ENCODE results near the gene NFKB1. TPM values are rescaled to one million over a fixed set of nuclear protein-coding genes. Genes with fewer than 3 reads are reported as not detected.

Gene NFKB1
- total RNA-seq, 1 experiment from 2014 or later: 70.9 TPM

- no peaks in the 10 kb centered on the region for H3K9me3 Mint-ChIP-seq (ENCODE audit: unreplicated experiment)
- ChIA-PET POLR2A (interaction anchor here (0.6 kb wide), 1 partner anchor 27 kb away, joined by 4 read pairs; no protein-coding TSS in a partner anchor), CTCF (interaction anchor here (0.6 kb wide), 1 partner anchor 117 kb away, joined by 3 read pairs; no protein-coding TSS in a partner anchor)
- peaks cover 8% of the 10 kb centered on the region for H3K4me1 Mint-ChIP-seq (ENCODE audit: insufficient read depth, unreplicated experiment)
- H3K36me3 Mint-ChIP-seq (ENCODE audit: insufficient read depth, unreplicated experiment): peaks cover 7% of the 10 kb centered on the region
- TF ChIP-seq CTCF (IDR thresholded peaks at IDR 0.05; ENCODE audit: unreplicated experiment): no peak
- H3K4me3 Mint-ChIP-seq (ENCODE audit: unreplicated experiment): no peak overlapping the region
- no TSS peak for BruUV-seq (replicated peaks)
- DNase-seq (ENCODE audit: unreplicated experiment): no peak
- H3K27ac Mint-ChIP-seq (ENCODE audit: low read depth, unreplicated experiment): no peak overlapping the region
- no peaks in the 10 kb centered on the region for H3K27me3 Mint-ChIP-seq (ENCODE audit: insufficient read depth, unreplicated experiment)
- intact Hi-C loops (cut with micrococcal nuclease): no loop called here
Observed at GRCh38 chr4:102557636-102558035, 56.5 kb downstream of the NFKB1 start.

- Mint-ChIP-seq H3K36me3 (ENCODE audit: insufficient read depth, unreplicated experiment) (peaks cover 7% of the 10 kb centered on the region), H3K27me3 (ENCODE audit: insufficient read depth, unreplicated experiment) (no peaks in the 10 kb centered on the region), H3K27ac (ENCODE audit: low read depth, unreplicated experiment) (no peak overlapping the region), H3K4me1 (ENCODE audit: insufficient read depth, unreplicated experiment) (peaks cover 13% of the 10 kb centered on the region), H3K4me3 (ENCODE audit: unreplicated experiment) (no peak overlapping the region), H3K9me3 (ENCODE audit: unreplicated experiment) (no peaks in the 10 kb centered on the region)
- CTCF ChIA-PET: interaction anchor here (0.5 to 0.8 kb wide), 2 partner anchors 112 to 192 kb away, joined by 4 read pairs; no protein-coding TSS in a partner anchor
- TF ChIP-seq CTCF (IDR thresholded peaks at IDR 0.05; ENCODE audit: unreplicated experiment): no peak
- POLR2A ChIA-PET: interaction anchor here (0.8 kb wide), 1 partner anchor 14 kb away, joined by 5 read pairs; no protein-coding TSS in a partner anchor
- intact Hi-C loops (cut with micrococcal nuclease): no loop called here
- BruUV-seq (replicated peaks): no TSS peak
- DNase-seq (ENCODE audit: unreplicated experiment): no peak
Observed at GRCh38 chr4:102560115-102560514, 59.0 kb downstream of the NFKB1 start.

DNA sequence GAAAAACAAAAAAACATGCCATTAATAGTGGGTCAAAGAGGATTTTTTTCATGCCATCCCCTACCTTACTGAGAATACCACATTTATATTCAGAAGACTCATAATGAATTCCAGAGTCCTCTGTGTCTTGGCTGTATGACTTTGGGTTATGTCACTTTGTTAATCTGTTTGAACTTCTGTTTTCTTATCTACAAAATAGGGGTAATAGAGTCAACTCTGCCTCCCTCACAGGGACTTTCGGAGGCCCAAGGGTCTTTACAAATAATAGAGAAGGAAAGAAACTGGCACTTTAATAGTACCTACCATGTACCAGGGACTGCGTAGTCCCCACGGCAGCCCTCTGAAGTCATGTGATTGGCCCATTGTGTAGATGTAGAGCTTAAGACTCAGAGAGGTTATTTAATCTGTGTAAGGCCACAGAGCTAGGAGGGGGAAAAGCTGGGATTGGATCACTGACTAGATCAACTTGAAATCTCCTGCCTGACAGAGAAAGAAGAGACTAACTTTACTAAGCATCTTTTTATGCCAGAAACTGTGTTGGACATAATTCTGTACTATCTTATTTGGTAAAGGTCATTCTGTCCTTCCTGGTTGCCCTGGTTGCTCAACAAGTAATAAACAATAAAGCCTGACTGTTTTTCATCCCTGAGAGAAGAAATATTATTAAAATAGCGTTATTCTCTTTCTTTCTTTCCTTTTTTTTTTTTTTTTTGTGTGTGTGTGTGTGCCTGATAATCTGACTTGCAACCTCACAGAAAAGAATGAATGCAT lies 59.6 kb downstream of the NFKB1 start:
- TF ChIP-seq CTCF (IDR thresholded peaks at IDR 0.05; ENCODE audit: unreplicated experiment): no peak
- intact Hi-C loops (cut with micrococcal nuclease): no loop called here
- Mint-ChIP-seq H3K4me3 (ENCODE audit: unreplicated experiment) (no peak overlapping the region), H3K9me3 (ENCODE audit: unreplicated experiment) (no peaks in the 10 kb centered on the region), H3K27me3 (ENCODE audit: insufficient read depth, unreplicated experiment) (no peaks in the 10 kb centered on the region), H3K27ac (ENCODE audit: low read depth, unreplicated experiment) (no peak overlapping the region), H3K4me1 (ENCODE audit: insufficient read depth, unreplicated experiment) (peaks cover 13% of the 10 kb centered on the region), H3K36me3 (ENCODE audit: insufficient read depth, unreplicated experiment) (peaks cover 7% of the 10 kb centered on the region)
- ChIA-PET POLR2A (interaction anchor here (0.8 kb wide), 1 partner anchor 14 kb away, joined by 5 read pairs; no protein-coding TSS in a partner anchor), CTCF (interaction anchor here (0.5 to 0.8 kb wide), 2 partner anchors 113 to 191 kb away, joined by 4 read pairs; no protein-coding TSS in a partner anchor)
- DNase-seq (ENCODE audit: unreplicated experiment): no peak
- no TSS peak for BruUV-seq (replicated peaks)

DNA sequence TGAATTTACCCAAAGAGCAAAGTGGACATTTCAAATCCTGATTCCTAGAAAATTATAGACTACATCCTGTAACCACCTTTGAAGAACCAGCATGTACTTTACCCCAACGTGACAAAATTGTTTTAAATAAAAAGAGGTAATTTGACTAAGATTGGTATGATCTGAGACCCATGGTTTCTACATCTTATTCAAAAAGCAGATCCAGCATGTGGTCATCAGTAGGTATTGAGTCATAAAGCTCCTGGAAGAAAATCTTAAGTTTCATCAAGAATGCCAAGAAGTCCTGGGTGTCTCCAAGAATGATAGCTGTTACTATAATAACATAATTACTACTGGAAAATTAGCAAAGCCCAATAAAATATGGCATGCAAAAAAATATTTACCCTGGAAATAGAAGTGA lies 61.8 kb downstream of the NFKB1 start:
- intact Hi-C loops (cut with micrococcal nuclease): no loop called here
- no peaks in the 10 kb centered on the region for H3K9me3 Mint-ChIP-seq (ENCODE audit: unreplicated experiment)
- H3K27me3 Mint-ChIP-seq (ENCODE audit: insufficient read depth, unreplicated experiment): no peaks in the 10 kb centered on the region
- TF ChIP-seq CTCF (IDR thresholded peaks at IDR 0.05; ENCODE audit: unreplicated experiment): no peak
- peaks cover 22% of the 10 kb centered on the region for H3K36me3 Mint-ChIP-seq (ENCODE audit: insufficient read depth, unreplicated experiment)
- peaks cover 13% of the 10 kb centered on the region for H3K4me1 Mint-ChIP-seq (ENCODE audit: insufficient read depth, unreplicated experiment)
- H3K27ac Mint-ChIP-seq (ENCODE audit: low read depth, unreplicated experiment): no peak overlapping the region
- CTCF ChIA-PET: interaction anchor here (0.5 to 1.5 kb wide), 4 partner anchors 13 to 480 kb away, joined by 3 to 4 read pairs (median 3); no protein-coding TSS in a partner anchor
- POLR2A ChIA-PET: interaction anchor here (0.7 to 1.3 kb wide), 2 partner anchors 21 to 117 kb away, joined by 3 read pairs; no protein-coding TSS in a partner anchor
- no TSS peak for BruUV-seq (replicated peaks)
- peak; percentile 15 for DNase-seq (ENCODE audit: unreplicated experiment)
- no peak overlapping the region for H3K4me3 Mint-ChIP-seq (ENCODE audit: unreplicated experiment)
